ENCODE measurements around the gene TOMM70. TPM values are rescaled to one million over a fixed set of nuclear protein-coding genes. Genes with fewer than 3 reads are reported as not detected.

The TOMM70 gene
- total and polyA plus RNA-seq, 2 of the 4 experiments (the other 2 are of a cell fraction) = 24.6 to 35.1 TPM

DNA sequence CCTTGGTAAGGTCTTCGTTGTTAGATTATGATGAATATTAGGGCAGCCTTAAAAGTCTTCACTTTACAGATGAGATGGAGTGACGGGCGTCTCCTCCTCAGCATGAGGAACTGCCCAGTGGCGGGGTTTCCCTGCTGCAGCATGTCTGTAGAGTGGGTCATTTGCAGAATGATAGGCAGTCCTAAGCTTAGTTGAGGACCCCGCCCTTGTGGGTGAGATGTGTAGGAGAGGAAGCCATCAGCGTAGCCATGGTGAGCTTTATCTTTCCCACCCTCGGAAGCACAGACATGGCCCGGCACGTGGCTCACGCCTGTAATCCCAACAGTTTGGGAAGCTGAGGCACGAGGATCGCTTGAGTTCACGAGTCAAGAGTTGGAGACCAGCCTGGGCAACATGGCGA, 65.5 kb downstream of the TOMM70 start:
- H3K27ac ChIP-seq (ENCODE audit: insufficient read depth, low read length) = no peak overlapping the region
- CTCF ChIA-PET = interaction anchor here (1.1 kb wide), 1 partner anchor 49 kb away, joined by 3 read pairs; no protein-coding TSS in a partner anchor

More for the DNA sequence above, 65.5 kb downstream of the TOMM70 start:
- Histone ChIP-seq H3K56ac (ENCODE audit: extremely low read depth, insufficient read depth, low read length) (no peak overlapping the region), H3K18ac (ENCODE audit: low read depth, low read length) (no peak overlapping the region), H2AK9ac (replicated peaks; ENCODE audit: low read depth, low read length, poor library complexity) (peak overlapping the region; percentile 51), H3K23ac (ENCODE audit: low read depth, low read length) (peak overlapping the region; percentile 97; the same call in 1 of the 2 replicates), H4K91ac (ENCODE audit: insufficient read depth, low read depth, low read length) (no peak overlapping the region), H2BK120ac (ENCODE audit: low read depth, low read length) (no peak overlapping the region), H3K9me1 (ENCODE audit: insufficient read depth, low read length) (peaks cover 10% of the 10 kb centered on the region), H2BK5ac (ENCODE audit: low read depth, low read length, poor library complexity, severe bottlenecking) (no peak overlapping the region), H3K4me1 (ENCODE audit: control insufficient read depth, insufficient read depth, low read length) (peaks cover 6% of the 10 kb centered on the region), H3K4ac (ENCODE audit: low read depth, low read length) (peak overlapping the region; percentile 89; the same call in 1 of the 2 replicates), H3K4me2 (ENCODE audit: low read depth, low read length) (peak overlapping the region; percentile 83), H3K14ac (replicated peaks; ENCODE audit: low read depth, low read length) (peak overlapping the region; percentile 98), H2BK15ac (ENCODE audit: low read depth, low read length) (no peak overlapping the region), H4K5ac (ENCODE audit: low read depth, low read length) (peak overlapping the region; percentile 6; the same call in 1 of the 2 replicates), H3K27me3 (ENCODE audit: control insufficient read depth, insufficient read depth, low read length) (no peaks in the 10 kb centered on the region), H3K36me3 (ENCODE audit: control insufficient read depth, insufficient read depth, low read length) (peaks cover 10% of the 10 kb centered on the region), H3K79me1 (ENCODE audit: low read depth in 1 of 2, low read length in 2 of 2) (peaks cover 21 to 28% of the 10 kb centered on the region in 2 experiments), H3K9me3 (ENCODE audit: control insufficient read depth, insufficient read depth, low read length) (no peaks in the 10 kb centered on the region), H4K20me1 (ENCODE audit: insufficient read depth, low read length) (no peaks in the 10 kb centered on the region), H4K8ac (ENCODE audit: low read depth in 2 of 2, low read length in 2 of 2) (peak overlapping the region; percentile 14 to 69; a peak in 3 of 4 replicates), H3K4me3 (ENCODE audit: insufficient read depth, low read depth, low read length) (peak overlapping the region; percentile 77; the same call in 1 of the 2 replicates), H2BK20ac (ENCODE audit: low read depth, low read length) (no peak overlapping the region), H2AFZ (replicated peaks; ENCODE audit: low read length, poor library complexity) (no peak overlapping the region), H2AK5ac (ENCODE audit: low read depth, low read length) (peak overlapping the region; percentile 40), H3K9ac (ENCODE audit: low read depth, low read length) (no peak overlapping the region; the same call in 1 of the 2 replicates)
- in situ Hi-C loops (cut with MboI; ENCODE audit: low sequenced_read_pairs) = no loop called here
- ATAC-seq (ENCODE audit: low read depth) (no peak), DNase-seq (no peak)
- intact Hi-C loops (cut with micrococcal nuclease) = no loop called here
- POLR2A ChIA-PET (ENCODE audit: unreplicated experiment) = no interaction called here
- TF ChIP-seq FOS (IDR thresholded peaks at IDR 0.05; ENCODE audit: low read depth, low read length) (no peak), RFX5 (IDR thresholded peaks at IDR 0.05; ENCODE audit: low read depth, low read length) (no peak), RAD21 (IDR thresholded peaks at IDR 0.05; ENCODE audit: low read length) (no peak), MAZ (IDR thresholded peaks at IDR 0.05; ENCODE audit: borderline replicate concordance, low read depth, low read length) (no peak), MAFK (IDR thresholded peaks at IDR 0.05; ENCODE audit: low read depth, low read length) (no peak), POLR2A (IDR thresholded peaks at IDR 0.05; ENCODE audit: low read depth, low read length) (no peak), MXI1 (IDR thresholded peaks at IDR 0.05; ENCODE audit: borderline replicate concordance, low read depth, low read length) (no peak), SMC3 (IDR thresholded peaks at IDR 0.05; ENCODE audit: low read depth, low read length) (no peak), CEBPB (IDR thresholded peaks at IDR 0.05; ENCODE audit: low read depth, low read length) (no peak), RCOR1 (IDR thresholded peaks at IDR 0.05; ENCODE audit: insufficient replicate concordance, low read length) (no peak), CHD1 (IDR thresholded peaks at IDR 0.05; ENCODE audit: low read depth, low read length) (no peak), BHLHE40 (IDR thresholded peaks at IDR 0.05; ENCODE audit: low read depth, low read length) (no peak), NFE2L2 (IDR thresholded peaks at IDR 0.05; ENCODE audit: low read depth, low read length) (no peak)
- TF ChIP-seq, protein P1, sequence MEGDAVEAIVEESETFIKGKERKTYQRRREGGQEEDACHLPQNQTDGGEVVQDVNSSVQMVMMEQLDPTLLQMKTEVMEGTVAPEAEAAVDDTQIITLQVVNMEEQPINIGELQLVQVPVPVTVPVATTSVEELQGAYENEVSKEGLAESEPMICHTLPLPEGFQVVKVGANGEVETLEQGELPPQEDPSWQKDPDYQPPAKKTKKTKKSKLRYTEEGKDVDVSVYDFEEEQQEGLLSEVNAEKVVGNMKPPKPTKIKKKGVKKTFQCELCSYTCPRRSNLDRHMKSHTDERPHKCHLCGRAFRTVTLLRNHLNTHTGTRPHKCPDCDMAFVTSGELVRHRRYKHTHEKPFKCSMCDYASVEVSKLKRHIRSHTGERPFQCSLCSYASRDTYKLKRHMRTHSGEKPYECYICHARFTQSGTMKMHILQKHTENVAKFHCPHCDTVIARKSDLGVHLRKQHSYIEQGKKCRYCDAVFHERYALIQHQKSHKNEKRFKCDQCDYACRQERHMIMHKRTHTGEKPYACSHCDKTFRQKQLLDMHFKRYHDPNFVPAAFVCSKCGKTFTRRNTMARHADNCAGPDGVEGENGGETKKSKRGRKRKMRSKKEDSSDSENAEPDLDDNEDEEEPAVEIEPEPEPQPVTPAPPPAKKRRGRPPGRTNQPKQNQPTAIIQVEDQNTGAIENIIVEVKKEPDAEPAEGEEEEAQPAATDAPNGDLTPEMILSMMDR (conservative IDR thresholded peaks at IDR 0.05; ENCODE audit: low read depth, low read length) = no peak
- TF ChIP-seq, protein P2, sequence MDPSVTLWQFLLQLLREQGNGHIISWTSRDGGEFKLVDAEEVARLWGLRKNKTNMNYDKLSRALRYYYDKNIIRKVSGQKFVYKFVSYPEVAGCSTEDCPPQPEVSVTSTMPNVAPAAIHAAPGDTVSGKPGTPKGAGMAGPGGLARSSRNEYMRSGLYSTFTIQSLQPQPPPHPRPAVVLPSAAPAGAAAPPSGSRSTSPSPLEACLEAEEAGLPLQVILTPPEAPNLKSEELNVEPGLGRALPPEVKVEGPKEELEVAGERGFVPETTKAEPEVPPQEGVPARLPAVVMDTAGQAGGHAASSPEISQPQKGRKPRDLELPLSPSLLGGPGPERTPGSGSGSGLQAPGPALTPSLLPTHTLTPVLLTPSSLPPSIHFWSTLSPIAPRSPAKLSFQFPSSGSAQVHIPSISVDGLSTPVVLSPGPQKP (IDR thresholded peaks at IDR 0.05; ENCODE audit: borderline replicate concordance, low read depth, low read length) = no peak
- TF ChIP-seq, protein P3, sequence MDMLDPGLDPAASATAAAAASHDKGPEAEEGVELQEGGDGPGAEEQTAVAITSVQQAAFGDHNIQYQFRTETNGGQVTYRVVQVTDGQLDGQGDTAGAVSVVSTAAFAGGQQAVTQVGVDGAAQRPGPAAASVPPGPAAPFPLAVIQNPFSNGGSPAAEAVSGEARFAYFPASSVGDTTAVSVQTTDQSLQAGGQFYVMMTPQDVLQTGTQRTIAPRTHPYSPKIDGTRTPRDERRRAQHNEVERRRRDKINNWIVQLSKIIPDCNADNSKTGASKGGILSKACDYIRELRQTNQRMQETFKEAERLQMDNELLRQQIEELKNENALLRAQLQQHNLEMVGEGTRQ (IDR thresholded peaks at IDR 0.05; ENCODE audit: low read depth, low read length) = no peak
- 92% methylated on average over 9 of the region's 14 CpGs; no CpG with 5 or more reads in 1 of the 2 experiments for WGBS, 2 experiments (ENCODE audit: extremely low coverage in 2 of 2, insufficient read length in 1 of 2)
- BruUV-seq (replicated peaks) = no TSS peak
- dilution Hi-C loops (cut with HindIII; ENCODE audit: low sequenced_read_pairs, unreplicated experiment) = no loop called here

All from IMR-90 (cell line).